ENCODE data around the gene PGM1. TPM values are rescaled to one million over a fixed set of nuclear protein-coding genes. Genes with fewer than 3 reads are reported as not detected.

PGM1 gene
- total RNA-seq, 4 donors from 2014 or later, result 49.4 to 73.9 (median 61.5) TPM

DNA sequence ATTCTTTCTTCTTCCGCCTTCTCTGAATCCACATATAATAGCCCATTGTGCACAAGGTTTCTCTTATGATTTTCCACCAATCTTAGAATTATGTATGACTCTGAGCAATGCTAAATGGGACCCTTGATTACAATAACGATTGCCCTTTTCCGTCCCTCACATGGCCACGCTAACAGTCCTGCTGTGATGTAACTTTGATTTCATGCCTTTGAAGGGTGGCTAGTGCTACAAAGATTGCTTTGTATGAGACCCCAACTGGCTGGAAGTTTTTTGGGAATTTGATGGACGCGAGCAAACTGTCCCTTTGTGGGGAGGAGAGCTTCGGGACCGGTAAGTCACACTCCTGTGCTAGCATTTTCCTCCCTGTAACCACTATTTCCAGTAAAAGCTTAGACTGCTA, 45.3 kb downstream of the PGM1 start:
- Histone ChIP-seq H3K9me3 (no peaks in the 10 kb centered on the region), H3K4me1 (peaks cover under 1 to 9% (median 8%) of the 10 kb centered on the region in 4 donors), H3K36me3 (peaks cover 10 to 60% (median 33%) of the 10 kb centered on the region in 4 donors), H3K4me3 (no peak overlapping the region), H3K27me3 (no peaks in the 10 kb centered on the region), H3K27ac (replicated peaks in 1 of 4) (no peak overlapping the region)
- WGBS, result 89% methylated on average over 8 of the region's 8 CpGs
- DNase-seq (ENCODE audit: extremely low spot score), result no peak
- no peak for TF ChIP-seq EP300 (IDR thresholded peaks at IDR 0.05)
- no peak for TF ChIP-seq POLR2A (IDR thresholded peaks at IDR 0.05; ENCODE audit: low read depth)
- TF ChIP-seq POLR2AphosphoS5 (IDR thresholded peaks at IDR 0.05), result no peak
- no peak for TF ChIP-seq CTCF (IDR thresholded peaks at IDR 0.05)
- intact Hi-C loops (cut with DNase I), result no loop called here

DNA sequence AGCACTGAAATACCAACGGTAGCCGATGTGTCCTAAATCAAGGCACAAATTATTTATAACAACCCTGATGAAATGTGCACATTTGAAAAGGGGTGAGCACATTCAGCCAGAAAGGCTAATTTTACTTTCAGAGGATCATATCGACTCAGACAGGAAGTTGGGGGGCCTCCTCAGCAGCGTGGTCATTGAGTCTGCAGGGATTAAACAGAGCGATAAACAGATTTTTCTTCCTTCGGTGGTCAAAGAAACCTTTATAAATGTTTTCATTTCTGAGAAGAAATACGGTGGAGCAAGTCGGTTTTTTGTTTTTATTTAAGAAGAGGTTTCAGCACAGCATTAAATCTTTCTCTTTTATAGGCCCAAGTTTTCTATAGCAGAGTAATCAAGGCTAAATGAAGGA, 45.7 kb downstream of the PGM1 start:
- peaks cover 5 to 13% (median 12%) of the 10 kb centered on the region in 4 donors for H3K4me1 ChIP-seq
- H3K27ac ChIP-seq (replicated peaks in 1 of 4), result no peak overlapping the region
- H3K4me3 ChIP-seq, result no peak overlapping the region
- no peaks in the 10 kb centered on the region for H3K9me3 ChIP-seq
- H3K27me3 ChIP-seq, result no peaks in the 10 kb centered on the region
- peaks cover 10 to 60% (median 33%) of the 10 kb centered on the region in 4 donors for H3K36me3 ChIP-seq
- no peak for DNase-seq (ENCODE audit: extremely low spot score)
- WGBS, result 76% methylated on average over 8 of the region's 8 CpGs
- TF ChIP-seq POLR2A (IDR thresholded peaks at IDR 0.05; ENCODE audit: low read depth) (no peak), CTCF (IDR thresholded peaks at IDR 0.05) (no peak), EP300 (IDR thresholded peaks at IDR 0.05) (no peak), POLR2AphosphoS5 (IDR thresholded peaks at IDR 0.05) (no peak)
- intact Hi-C loops (cut with DNase I), result no loop called here

- Histone ChIP-seq H3K9me3 (no peaks in the 10 kb centered on the region), H3K36me3 (peaks cover 4 to 48% (median 20%) of the 10 kb centered on the region in 4 donors)
Measured at GRCh38 chr1:63640633-63641567, 47.7 kb downstream of the PGM1 start.

GRCh38 chr1:63641615-63642014, 48.4 kb downstream of the PGM1 start:
- H3K27ac ChIP-seq (replicated peaks in 1 of 4), result no peak overlapping the region
- no peaks in the 10 kb centered on the region for H3K9me3 ChIP-seq
- H3K4me1 ChIP-seq, result peaks cover 22 to 33% (median 30%) of the 10 kb centered on the region in 4 donors
- peaks cover 0 to 41% (median 12%) of the 10 kb centered on the region in 4 donors for H3K36me3 ChIP-seq
- TF ChIP-seq EP300 (IDR thresholded peaks at IDR 0.05), result no peak
- TF ChIP-seq POLR2A (IDR thresholded peaks at IDR 0.05; ENCODE audit: low read depth), result no peak
- no peak for TF ChIP-seq POLR2AphosphoS5 (IDR thresholded peaks at IDR 0.05)
- TF ChIP-seq CTCF (IDR thresholded peaks at IDR 0.05), result no peak
- WGBS, result 94% methylated on average over 4 of the region's 4 CpGs
- no peak for DNase-seq (ENCODE audit: extremely low spot score)
- no peaks in the 10 kb centered on the region for H3K27me3 ChIP-seq
- intact Hi-C loops (cut with DNase I), result no loop called here
- no peak overlapping the region for H3K4me3 ChIP-seq

More at GRCh38 chr1:63640633-63641567, 47.7 kb downstream of the PGM1 start:
- Histone ChIP-seq H3K4me3 (no peak overlapping the region), H3K4me1 (peaks cover 22 to 33% (median 30%) of the 10 kb centered on the region in 4 donors), H3K27ac (replicated peaks in 1 of 4) (no peak overlapping the region), H3K27me3 (no peaks in the 10 kb centered on the region)
- no peak for DNase-seq (ENCODE audit: extremely low spot score)
- WGBS, result 74% methylated on average over 4 of the region's 4 CpGs
- intact Hi-C loops (cut with DNase I), result no loop called here
- no peak for TF ChIP-seq POLR2AphosphoS5 (IDR thresholded peaks at IDR 0.05)
- no peak for TF ChIP-seq POLR2A (IDR thresholded peaks at IDR 0.05; ENCODE audit: low read depth)
- TF ChIP-seq CTCF (IDR thresholded peaks at IDR 0.05), result no peak
- no peak for TF ChIP-seq EP300 (IDR thresholded peaks at IDR 0.05)
